Activated T-cell treated with anti-CD3 and anti-CD28 coated beads, Interleukin-2, amount 50 U/mL, for 72 hours (primary cell): ENCODE measurements around the gene WNT2. TPM values are rescaled to one million over a fixed set of nuclear protein-coding genes. Genes with fewer than 3 reads are reported as not detected.

Experiments used
- ATAC-seq, 2 donors: fragments of 150-1000 bp; cut with Tn5 transposase; replicated peaks in 1 of 2; 2 replicates each; pipeline ENCODE4 v1.10.0; 2021; ENCODE audit warnings: moderate library complexity in 2 of 2, mild to moderate bottlenecking in 1 of 2
- DNase-seq, 2 donors: peaks; one replicate each; pipeline ENCODE4 v3.0.0; 2021 to 2022; ENCODE audit warnings: mixed read lengths in 1 of 2
- H3K27ac Mint-ChIP-seq: one replicate; pipeline ENCODE4 v1.8.0; 2022; ENCODE audit warnings: mild to moderate bottlenecking, moderate library complexity, mixed read lengths
- H3K27me3 Mint-ChIP-seq: one replicate; pipeline ENCODE4 v1.8.0; 2022; ENCODE audit warnings: low read depth, mixed read lengths
- H3K36me3 Mint-ChIP-seq, 2 donors: one replicate each; pipeline ENCODE4 v1.8.0; 2022; ENCODE audit warnings: mixed read lengths in 2 of 2, mild to moderate bottlenecking in 1 of 2; ENCODE audit not compliant: insufficient read depth in 2 of 2
- H3K4me1 Mint-ChIP-seq: one replicate; pipeline ENCODE4 v1.8.0; 2022; ENCODE audit warnings: low read depth, mixed read lengths
- H3K4me3 Mint-ChIP-seq, 2 donors: one replicate each; pipeline ENCODE4 v1.8.0; 2022; ENCODE audit warnings: mild to moderate bottlenecking in 2 of 2, mixed read lengths in 2 of 2, moderate library complexity in 2 of 2
- H3K9me3 Mint-ChIP-seq, 2 donors: one replicate each; pipeline ENCODE4 v1.8.0; 2022; ENCODE audit warnings: mixed read lengths in 2 of 2
- total RNA-seq, 2 donors: library from RNA; stranded (reverse); gene quantifications; one replicate each; pipeline ENCODE4 v1.2.3, GENCODE V29; 2022

Gene WNT2
- total RNA-seq, 2 donors from 2014 or later, result not detected

- Mint-ChIP-seq H3K4me1 (no peaks in the 10 kb centered on the region), H3K27me3 (no peaks in the 10 kb centered on the region), H3K36me3 (no peaks in the 10 kb centered on the region), H3K27ac (no peak overlapping the region), H3K4me3 (no peak overlapping the region), H3K9me3 (peaks cover 0 to 3% of the 10 kb centered on the region in 2 donors)
- ATAC-seq (no peak), DNase-seq (no peak)
Observed at GRCh38 chr7:117243390-117243789, 79.5 kb downstream of the WNT2 start.

DNA sequence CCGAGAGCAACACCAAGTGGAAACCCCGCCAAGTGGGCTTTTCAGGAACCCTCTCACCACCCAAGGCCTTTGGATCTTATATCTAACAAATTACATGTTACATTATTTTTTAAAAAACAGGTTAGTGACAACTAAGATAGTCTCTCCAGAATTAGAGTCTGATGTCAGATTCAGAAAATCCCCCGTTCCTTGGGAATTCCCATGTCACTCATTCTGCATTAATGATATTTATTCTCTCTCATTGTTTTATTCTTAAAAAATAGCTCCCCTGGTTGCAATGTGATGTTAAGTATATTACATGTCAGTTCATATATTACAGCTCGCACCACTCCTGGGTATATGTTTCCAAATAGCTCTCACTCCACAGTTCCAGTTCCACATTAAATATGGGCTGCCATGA, 81.8 kb downstream of the WNT2 start:
- Mint-ChIP-seq H3K9me3 (peaks cover 0 to 6% of the 10 kb centered on the region in 2 donors), H3K27me3 (no peaks in the 10 kb centered on the region), H3K36me3 (no peaks in the 10 kb centered on the region), H3K4me1 (no peaks in the 10 kb centered on the region), H3K27ac (no peak overlapping the region), H3K4me3 (no peak overlapping the region)
- DNase-seq (no peak), ATAC-seq (no peak)

DNA sequence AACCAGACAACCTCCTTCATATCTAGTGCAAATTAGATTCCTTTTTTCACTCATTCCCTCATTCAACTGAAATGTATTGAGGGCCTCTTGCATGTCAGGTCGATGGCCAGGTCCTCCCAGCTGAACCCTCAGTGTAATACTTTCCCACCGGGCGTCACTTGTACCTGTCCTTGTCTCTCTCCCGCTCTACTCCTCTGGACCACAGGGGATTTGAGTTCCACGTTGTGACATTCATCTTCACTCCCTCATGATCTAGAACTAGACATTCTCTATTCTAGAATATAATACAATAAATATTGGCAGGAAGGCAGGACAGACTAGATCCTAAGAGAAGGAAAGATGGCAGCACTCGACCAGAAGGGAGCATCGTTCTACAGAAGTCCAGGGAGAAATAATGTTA, 83.9 kb downstream of the WNT2 start:
- Mint-ChIP-seq H3K9me3 (peaks cover 0 to 3% of the 10 kb centered on the region in 2 donors), H3K27me3 (no peaks in the 10 kb centered on the region), H3K4me3 (no peak overlapping the region), H3K4me1 (no peaks in the 10 kb centered on the region), H3K27ac (no peak overlapping the region), H3K36me3 (no peaks in the 10 kb centered on the region)
- DNase-seq (no peak), ATAC-seq (no peak)

DNA sequence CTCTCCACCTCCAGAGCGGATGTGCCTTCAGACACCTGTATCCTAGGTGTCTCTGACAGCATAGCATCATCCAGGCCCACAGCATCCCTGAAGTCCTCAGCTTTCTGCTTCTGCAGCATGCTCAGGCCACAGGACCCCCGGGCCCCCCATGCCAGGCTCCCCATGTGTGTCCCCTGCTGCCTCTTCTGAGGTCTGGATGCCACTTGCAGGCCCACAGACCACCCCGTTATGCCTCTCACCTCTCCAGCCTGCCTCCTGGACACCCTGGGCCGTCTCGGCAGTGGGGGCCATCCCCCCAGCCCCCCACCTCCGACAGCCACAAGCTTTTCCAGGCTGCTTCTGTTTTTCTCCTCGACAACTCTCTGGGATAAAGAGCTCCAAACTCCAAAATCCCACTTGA, 84.4 kb downstream of the WNT2 start:
- DNase-seq, result no peak

GRCh38 chr7:117237646-117238045, 85.2 kb downstream of the WNT2 start:
- DNase-seq (no peak), ATAC-seq (no peak)
- H3K9me3 Mint-ChIP-seq, result peaks cover 0 to 3% of the 10 kb centered on the region in 2 donors
- H3K27me3 Mint-ChIP-seq, result no peaks in the 10 kb centered on the region
- no peak overlapping the region for H3K27ac Mint-ChIP-seq
- H3K36me3 Mint-ChIP-seq, result no peaks in the 10 kb centered on the region
- H3K4me1 Mint-ChIP-seq, result no peaks in the 10 kb centered on the region
- no peak overlapping the region for H3K4me3 Mint-ChIP-seq

More for the DNA sequence above, 84.4 kb downstream of the WNT2 start:
- peaks cover 0 to 3% of the 10 kb centered on the region in 2 donors for H3K9me3 Mint-ChIP-seq
- no peak for ATAC-seq
- no peaks in the 10 kb centered on the region for H3K36me3 Mint-ChIP-seq
- H3K27ac Mint-ChIP-seq, result no peak overlapping the region
- no peaks in the 10 kb centered on the region for H3K4me1 Mint-ChIP-seq
- no peak overlapping the region for H3K4me3 Mint-ChIP-seq
- no peaks in the 10 kb centered on the region for H3K27me3 Mint-ChIP-seq

- DNase-seq, result no peak
- H3K9me3 Mint-ChIP-seq, result peaks cover 3 to 4% of the 10 kb centered on the region in 2 donors
- H3K36me3 Mint-ChIP-seq, result no peaks in the 10 kb centered on the region
- H3K4me1 Mint-ChIP-seq, result no peaks in the 10 kb centered on the region
- no peaks in the 10 kb centered on the region for H3K27me3 Mint-ChIP-seq
- H3K4me3 Mint-ChIP-seq, result no peak overlapping the region
- H3K27ac Mint-ChIP-seq, result no peak overlapping the region
- no peak for ATAC-seq
Observed at GRCh38 chr7:117231047-117231359, 91.9 kb downstream of the WNT2 start.

DNA sequence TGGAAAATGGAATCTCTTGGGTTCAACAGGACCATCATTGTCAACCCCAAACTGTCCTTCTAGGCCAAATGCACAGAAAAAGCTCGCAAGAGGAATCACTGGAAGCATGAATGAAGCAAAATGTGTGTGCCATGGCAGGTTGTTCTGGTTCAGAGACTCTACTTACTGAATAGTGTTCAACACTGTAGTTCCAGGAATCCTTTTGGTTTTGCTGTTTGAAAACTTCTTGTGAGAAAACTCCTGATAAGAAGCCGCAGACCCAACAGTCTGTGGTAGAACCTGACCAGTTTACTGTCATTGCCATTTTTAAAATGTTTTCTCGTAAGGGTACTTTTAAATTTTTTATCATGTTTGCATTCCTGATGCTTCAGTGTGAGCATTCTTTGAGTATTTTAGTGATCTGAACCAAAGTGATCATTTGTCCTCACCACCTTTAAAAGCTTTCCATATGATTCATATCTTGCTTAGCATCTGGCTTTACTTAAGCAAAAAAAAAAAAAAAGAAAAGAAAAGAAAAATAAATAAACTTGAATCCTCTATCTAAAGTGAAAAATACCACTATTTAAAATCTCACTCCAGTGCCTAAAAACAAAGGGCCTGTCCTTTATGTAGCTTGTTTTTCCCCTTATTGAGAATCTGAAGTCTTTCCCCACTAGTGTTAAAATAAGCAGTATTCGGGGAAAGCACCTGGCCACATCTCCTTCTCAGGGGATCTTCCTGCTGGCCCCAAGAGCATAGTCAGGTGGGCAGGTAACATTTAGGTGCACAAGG, 92.4 kb downstream of the WNT2 start:
- no peak for ATAC-seq
- no peaks in the 10 kb centered on the region for H3K27me3 Mint-ChIP-seq

GRCh38 chr7:117229350-117229749, 93.5 kb downstream of the WNT2 start:
- no peak for ATAC-seq
- Mint-ChIP-seq H3K27ac (no peak overlapping the region), H3K4me1 (no peaks in the 10 kb centered on the region), H3K27me3 (no peaks in the 10 kb centered on the region), H3K9me3 (peaks cover 3 to 4% of the 10 kb centered on the region in 2 donors), H3K4me3 (no peak overlapping the region), H3K36me3 (no peaks in the 10 kb centered on the region)
- no peak for DNase-seq

More for the DNA sequence above, 92.4 kb downstream of the WNT2 start:
- no peaks in the 10 kb centered on the region for H3K4me1 Mint-ChIP-seq
- DNase-seq, result no peak
- H3K4me3 Mint-ChIP-seq, result no peak overlapping the region
- peaks cover 3 to 4% of the 10 kb centered on the region in 2 donors for H3K9me3 Mint-ChIP-seq
- no peak overlapping the region for H3K27ac Mint-ChIP-seq
- H3K36me3 Mint-ChIP-seq, result no peaks in the 10 kb centered on the region

GRCh38 chr7:117227091-117227490, 95.8 kb downstream of the WNT2 start:
- no peak for DNase-seq
- no peaks in the 10 kb centered on the region for H3K36me3 Mint-ChIP-seq
- no peaks in the 10 kb centered on the region for H3K4me1 Mint-ChIP-seq

GRCh38 chr7:117225536-117225935, 97.3 kb downstream of the WNT2 start:
- no peaks in the 10 kb centered on the region for H3K9me3 Mint-ChIP-seq
- no peak overlapping the region for H3K27ac Mint-ChIP-seq
- no peaks in the 10 kb centered on the region for H3K27me3 Mint-ChIP-seq
- no peak for ATAC-seq
- H3K36me3 Mint-ChIP-seq, result no peaks in the 10 kb centered on the region
- H3K4me3 Mint-ChIP-seq, result no peak overlapping the region
- H3K4me1 Mint-ChIP-seq, result no peaks in the 10 kb centered on the region
- DNase-seq, result no peak

More at GRCh38 chr7:117227091-117227490, 95.8 kb downstream of the WNT2 start:
- H3K4me3 Mint-ChIP-seq, result no peak overlapping the region
- ATAC-seq, result no peak
- H3K9me3 Mint-ChIP-seq, result peaks cover 2 to 3% of the 10 kb centered on the region in 2 donors
- H3K27ac Mint-ChIP-seq, result no peak overlapping the region
- no peaks in the 10 kb centered on the region for H3K27me3 Mint-ChIP-seq

Other genes with a start within 250 kb of the WNT2 start
- not detected for gene ASZ1, start 104.4 kb upstream of the WNT2 start, total RNA-seq
- not detected for gene CFTR, start 157.0 kb upstream of the WNT2 start, total RNA-seq